IPS-18c (cell line): Measurements from ENCODE around the gene ACSL1.
"Not testable (repeated sequence)": the region's sequence is repeated elsewhere in the genome, so short reads cannot be mapped to it uniquely, and the experiment has no call there.

ENCODE experiments used
- H3K4me3 ChIP-seq: 2 replicates; pipeline ENCODE4 v1.7.0; 2013; ENCODE audit warnings: low read depth, mild to moderate bottlenecking, low read length, moderate library complexity; ENCODE audit not compliant: insufficient read depth
- H3K9me3 ChIP-seq: one replicate; pipeline ENCODE4 v1.6.1; 2013; ENCODE audit warnings: mild to moderate bottlenecking, low read length, moderate library complexity; ENCODE audit not compliant: control insufficient read depth, insufficient read depth

Gene ACSL1

GRCh38 chr4:184779160-184779559, 46.6 kb downstream of the ACSL1 start:
- H3K4me3 ChIP-seq, H3K9me3 ChIP-seq: not testable (repeated sequence)

- Histone ChIP-seq H3K4me3 (no peak overlapping the region), H3K9me3 (no peaks in the 10 kb centered on the region)
Observed at GRCh38 chr4:184778325-184778724, 47.4 kb downstream of the ACSL1 start.

GRCh38 chr4:184776821-184777220, 48.9 kb downstream of the ACSL1 start:
- Histone ChIP-seq H3K9me3 (no peaks in the 10 kb centered on the region), H3K4me3 (no peak overlapping the region)

- Histone ChIP-seq H3K4me3 (no peak overlapping the region), H3K9me3 (no peaks in the 10 kb centered on the region)
Observed at GRCh38 chr4:184775854-184776555, 49.8 kb downstream of the ACSL1 start.

GRCh38 chr4:184774152-184774551, 51.6 kb downstream of the ACSL1 start:
- H3K4me3 ChIP-seq: no peak overlapping the region
- no peaks in the 10 kb centered on the region for H3K9me3 ChIP-seq

- no peaks in the 10 kb centered on the region for H3K9me3 ChIP-seq
- H3K4me3 ChIP-seq: no peak overlapping the region
Observed at GRCh38 chr4:184771416-184771815, 54.4 kb downstream of the ACSL1 start.

GRCh38 chr4:184769141-184769765, 56.5 kb downstream of the ACSL1 start:
- Histone ChIP-seq H3K4me3 (no peak overlapping the region), H3K9me3 (no peaks in the 10 kb centered on the region)

GRCh38 chr4:184768296-184768695, 57.5 kb downstream of the ACSL1 start:
- H3K9me3 ChIP-seq: no peaks in the 10 kb centered on the region
- H3K4me3 ChIP-seq: no peak overlapping the region

GRCh38 chr4:184766446-184766845, 59.3 kb downstream of the ACSL1 start:
- H3K9me3 ChIP-seq: no peaks in the 10 kb centered on the region
- no peak overlapping the region for H3K4me3 ChIP-seq

GRCh38 chr4:184765473-184766340, 60.1 kb downstream of the ACSL1 start:
- no peak overlapping the region for H3K4me3 ChIP-seq

GRCh38 chr4:184764601-184765000, 61.2 kb downstream of the ACSL1 start:
- H3K9me3 ChIP-seq: no peaks in the 10 kb centered on the region
- no peak overlapping the region for H3K4me3 ChIP-seq

More at GRCh38 chr4:184765473-184766340, 60.1 kb downstream of the ACSL1 start:
- H3K9me3 ChIP-seq: no peaks in the 10 kb centered on the region

GRCh38 chr4:184763150-184763780, 62.5 kb downstream of the ACSL1 start:
- Histone ChIP-seq H3K4me3 (no peak overlapping the region), H3K9me3 (no peaks in the 10 kb centered on the region)

- H3K4me3 ChIP-seq: no peak overlapping the region
- H3K9me3 ChIP-seq: no peaks in the 10 kb centered on the region
Observed at GRCh38 chr4:184762100-184762499, 63.7 kb downstream of the ACSL1 start.

GRCh38 chr4:184760681-184761080, 65.1 kb downstream of the ACSL1 start:
- Histone ChIP-seq H3K9me3 (no peaks in the 10 kb centered on the region), H3K4me3 (no peak overlapping the region)

GRCh38 chr4:184757810-184758209, 68.0 kb downstream of the ACSL1 start:
- no peak overlapping the region for H3K4me3 ChIP-seq

GRCh38 chr4:184756399-184756798, 69.4 kb downstream of the ACSL1 start:
- no peaks in the 10 kb centered on the region for H3K9me3 ChIP-seq
- H3K4me3 ChIP-seq: no peak overlapping the region

More at GRCh38 chr4:184757810-184758209, 68.0 kb downstream of the ACSL1 start:
- no peaks in the 10 kb centered on the region for H3K9me3 ChIP-seq

- H3K4me3 ChIP-seq: no peak overlapping the region
- no peaks in the 10 kb centered on the region for H3K9me3 ChIP-seq
Observed at GRCh38 chr4:184755278-184755677, 70.5 kb downstream of the ACSL1 start.
